H9 (cell line): ENCODE measurements around the gene LST1. TPM values are rescaled to one million over a fixed set of nuclear protein-coding genes. Genes with fewer than 3 reads are reported as not detected.

Experiments
- DNase-seq: peaks from one replicate; pipeline ENCODE4 v3.0.0-alpha.2; 2017
- H2AFZ ChIP-seq: one replicate; pipeline ENCODE4 v1.6.1; 2013; ENCODE audit warnings: mild to moderate bottlenecking, low read length, control low read depth, moderate library complexity
- H2AK5ac ChIP-seq: 2 replicates; pipeline ENCODE4 v1.6.1; 2013; ENCODE audit warnings: low read length, control low read depth, mixed read lengths; ENCODE audit not compliant: insufficient read length
- H2BK120ac ChIP-seq: one replicate; pipeline ENCODE4 v1.6.1; 2013; ENCODE audit warnings: low read depth, mild to moderate bottlenecking, low read length, control low read depth, inconsistent platforms; ENCODE audit not compliant: poor library complexity, severe bottlenecking
- H2BK12ac ChIP-seq: 2 replicates; pipeline ENCODE4 v1.6.1; 2013; ENCODE audit warnings: low read length, control low read depth, mixed read lengths, low read depth; ENCODE audit not compliant: insufficient read length
- H2BK15ac ChIP-seq: 2 replicates; pipeline ENCODE4 v1.6.1; 2013; ENCODE audit warnings: low read depth, low read length, control low read depth
- H2BK20ac ChIP-seq: one replicate; pipeline ENCODE4 v1.6.1; 2013; ENCODE audit warnings: low read depth, mild to moderate bottlenecking, low read length, control low read depth, inconsistent platforms; ENCODE audit not compliant: poor library complexity, severe bottlenecking
- H2BK5ac ChIP-seq: 2 replicates; pipeline ENCODE4 v1.6.1; 2013; ENCODE audit warnings: low read length, control low read depth, mixed read lengths; ENCODE audit not compliant: insufficient read length
- H3K14ac ChIP-seq: 2 replicates; pipeline ENCODE4 v1.6.1; 2013; ENCODE audit warnings: low read length, control low read depth; ENCODE audit not compliant: insufficient read depth
- H3K18ac ChIP-seq: 2 replicates; pipeline ENCODE4 v1.6.1; 2013; ENCODE audit warnings: low read depth, mild to moderate bottlenecking, mixed read lengths, low read length, control low read depth; ENCODE audit not compliant: insufficient read length
- H3K23ac ChIP-seq: 2 replicates; pipeline ENCODE4 v1.6.1; 2013; ENCODE audit warnings: low read length, control low read depth, mixed read lengths, low read depth; ENCODE audit not compliant: insufficient read length
- H3K23me2 ChIP-seq: 2 replicates; pipeline ENCODE4 v1.6.1; 2013; ENCODE audit warnings: low read depth, mild to moderate bottlenecking, mixed read lengths, low read length, control low read depth; ENCODE audit not compliant: insufficient read length, poor library complexity, severe bottlenecking
- H3K27ac ChIP-seq: 2 replicates; pipeline ENCODE4 v1.5.1; 2013; ENCODE audit warnings: low read length, control low read depth, mixed read lengths, low read depth; ENCODE audit not compliant: insufficient read length
- H3K27me3 ChIP-seq: 2 replicates; pipeline ENCODE4 v1.6.1; 2013; ENCODE audit warnings: low read length, control low read depth, inconsistent platforms; ENCODE audit not compliant: insufficient read depth
- H3K4ac ChIP-seq: 2 replicates; pipeline ENCODE4 v1.6.1; 2013; ENCODE audit warnings: low read depth, mild to moderate bottlenecking, control low read depth, inconsistent platforms, low read length, moderate library complexity
- H3K4me1 ChIP-seq: 2 replicates; pipeline ENCODE4 v1.6.1; 2013; ENCODE audit warnings: low read length, control low read depth, inconsistent platforms; ENCODE audit not compliant: insufficient read depth
- H3K4me2 ChIP-seq: 2 replicates; pipeline ENCODE4 v1.6.1; 2013; ENCODE audit warnings: low read length, control low read depth, mixed read lengths; ENCODE audit not compliant: insufficient read length, insufficient read depth
- H3K56ac ChIP-seq: 2 replicates; pipeline ENCODE4 v1.6.1; 2013; ENCODE audit warnings: low read depth, mild to moderate bottlenecking, mixed read lengths, low read length, control low read depth; ENCODE audit not compliant: insufficient read length
- H3K79me1 ChIP-seq: 2 replicates; pipeline ENCODE4 v1.6.1; 2013; ENCODE audit warnings: low read depth, mild to moderate bottlenecking, moderate library complexity, low read length, control low read depth, inconsistent platforms; ENCODE audit not compliant: insufficient read depth, poor library complexity, severe bottlenecking
- H3K79me2 ChIP-seq: 2 replicates; pipeline ENCODE4 v1.6.1; 2013; ENCODE audit warnings: low read length, control low read depth, inconsistent platforms; ENCODE audit not compliant: insufficient read depth
- H3K9ac ChIP-seq: 2 replicates; pipeline ENCODE4 v1.6.1; 2013; ENCODE audit warnings: low read length, control low read depth, mixed read lengths; ENCODE audit not compliant: insufficient read length; ENCODE audit errors: extremely low read depth
- H3K9me3 ChIP-seq: one replicate; pipeline ENCODE4 v1.6.1; 2013; ENCODE audit warnings: low read depth, low read length, inconsistent platforms; ENCODE audit not compliant: control insufficient read depth
- H3T11ph ChIP-seq: one replicate; pipeline ENCODE4 v1.6.1; 2013; ENCODE audit warnings: mild to moderate bottlenecking, low read length, control low read depth, inconsistent platforms
- H4K20me1 ChIP-seq: one replicate; pipeline ENCODE4 v1.6.1; 2013; ENCODE audit not compliant: control insufficient read depth, insufficient read length, insufficient read depth
- H4K5ac ChIP-seq: 2 replicates; pipeline ENCODE4 v1.6.1; 2013; ENCODE audit warnings: low read depth, mild to moderate bottlenecking, mixed read lengths, low read length, control low read depth; ENCODE audit not compliant: insufficient read length
- H4K8ac ChIP-seq: replicated peaks from 2 replicates; pipeline ENCODE4 v1.6.1; 2013; ENCODE audit warnings: low read length, control low read depth, mixed read lengths, low read depth; ENCODE audit not compliant: insufficient read length
- H4K91ac ChIP-seq: 2 replicates; pipeline ENCODE4 v1.6.1; 2013; ENCODE audit warnings: low read depth, mild to moderate bottlenecking, moderate library complexity, mixed read lengths, low read length, control low read depth; ENCODE audit not compliant: insufficient read length
- H3K27ac Mint-ChIP-seq, 3 experiments: 2 replicates in 2 of 3; 3 replicates in 1 of 3; pipeline ENCODE4 v1.8.0; 2020 to 2021; ENCODE audit warnings: mixed read lengths in 3 of 3, mild to moderate bottlenecking in 1 of 3, moderate library complexity in 1 of 3
- H3K27me3 Mint-ChIP-seq: 2 replicates; pipeline ENCODE4 v1.8.0; 2021; ENCODE audit warnings: low read depth, mild to moderate bottlenecking, moderate library complexity, mixed read lengths
- H3K36me3 Mint-ChIP-seq, 3 experiments: 2 replicates in 2 of 3; 3 replicates in 1 of 3; pipeline ENCODE4 v1.8.0; 2020 to 2021; ENCODE audit warnings: low read depth in 3 of 3, mixed read lengths in 3 of 3; ENCODE audit not compliant: insufficient read depth in 1 of 3
- H3K4me1 Mint-ChIP-seq, 2 experiments: 2 replicates each; pipeline ENCODE4 v1.8.0; 2020; ENCODE audit warnings: mixed read lengths in 2 of 2
- H3K4me3 Mint-ChIP-seq, 2 experiments: 2 replicates in 1 of 2; 3 replicates in 1 of 2; pipeline ENCODE4 v1.8.0; 2020 to 2021; ENCODE audit warnings: mild to moderate bottlenecking in 2 of 2, mixed read lengths in 2 of 2, moderate library complexity in 1 of 2
- H3K9me3 Mint-ChIP-seq, 2 experiments: 2 replicates in 1 of 2; 3 replicates in 1 of 2; pipeline ENCODE4 v1.8.0; 2020; ENCODE audit warnings: mild to moderate bottlenecking in 2 of 2, mixed read lengths in 2 of 2, moderate library complexity in 1 of 2
- WGBS: extraction: QIAGEN DNeasy Blood & Tissue Kit; methylation state at CpG from one replicate; pipeline ENCODE4 v1.1.7; 2013; ENCODE audit warnings: missing lambda C conversion rate, low lambda C conversion rate, mixed read lengths; ENCODE audit not compliant: insufficient read length; ENCODE audit errors: extremely low coverage; 5-methylcytosine and 5-hydroxymethylcytosine counted together
- total RNA-seq: library from RNA; stranded (reverse); gene quantifications from 2 replicates; pipeline ENCODE4 v1.2.1, GENCODE V29; 2021
- TF ChIP-seq, protein P1 (sequence below): fragments of 200-600 bp; sonication (generic); conservative IDR thresholded peaks from 3 replicates; pipeline ENCODE4 v1.8.0; 2021; ENCODE audit warnings: antibody characterized with exemption, mild to moderate bottlenecking

Gene LST1
- total RNA-seq, 1 experiment from 2014 or later: not detected

DNA sequence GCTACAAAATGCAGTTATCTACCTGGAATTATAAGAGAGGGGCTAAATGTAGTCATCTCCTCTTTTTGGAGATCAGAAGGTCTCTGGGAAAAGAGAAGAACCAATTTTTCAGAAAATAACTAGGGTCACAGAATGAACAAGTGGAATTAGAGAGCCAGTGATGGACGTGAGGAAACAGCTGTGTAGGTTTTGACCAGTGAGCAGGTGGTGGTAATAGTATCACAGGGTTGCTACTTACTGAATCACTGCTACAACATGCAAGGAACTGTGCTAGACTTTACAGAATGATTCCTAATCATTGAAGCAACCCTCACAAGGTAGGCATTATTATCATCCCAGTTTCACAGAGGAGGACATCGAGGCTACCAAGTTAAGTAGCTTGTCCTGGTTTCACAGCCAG lies 41.4 kb upstream of the LST1 start:
- H3K9me3 ChIP-seq: no peaks in the 10 kb centered on the region
- H2BK12ac ChIP-seq: no peak overlapping the region
- peaks cover 2% of the 10 kb centered on the region; the same call in 1 of the 2 replicates for H3K4me1 ChIP-seq
- H3K18ac ChIP-seq: no peak overlapping the region
- H2BK120ac ChIP-seq: no peak overlapping the region
- H4K91ac ChIP-seq: no peak overlapping the region
- no peak overlapping the region for H2BK5ac ChIP-seq
- no peak overlapping the region for H4K8ac ChIP-seq
- no peaks in the 10 kb centered on the region for H3K27me3 Mint-ChIP-seq
- no peak overlapping the region for H3T11ph ChIP-seq
- no peak overlapping the region for H3K23ac ChIP-seq
- H3K14ac ChIP-seq: no peak overlapping the region
- H2AK5ac ChIP-seq: no peak overlapping the region
- no peaks in the 10 kb centered on the region for H4K20me1 ChIP-seq
- H2BK15ac ChIP-seq: no peak overlapping the region
- peak overlapping the region in 1 of 3 experiments; percentile 1; a peak in 1 of 7 replicates for H3K27ac Mint-ChIP-seq
- peaks cover 3% of the 10 kb centered on the region for H3K79me1 ChIP-seq
- H4K5ac ChIP-seq: no peak overlapping the region
- DNase-seq: no peak
- H3K79me2 ChIP-seq: peaks cover 17% of the 10 kb centered on the region
- peaks cover 29 to 39% of the 10 kb centered on the region in 2 experiments for H3K4me1 Mint-ChIP-seq
- no CpG with 5 or more reads among the region's 2 CpGs for WGBS
- H2BK20ac ChIP-seq: no peak overlapping the region
- H3K4me2 ChIP-seq: no peak overlapping the region
- H3K27me3 ChIP-seq: no peaks in the 10 kb centered on the region
- no peak overlapping the region for H3K56ac ChIP-seq
- H3K4me3 Mint-ChIP-seq: no peak overlapping the region
- no peaks in the 10 kb centered on the region; a peak in 1 of 5 replicates for H3K9me3 Mint-ChIP-seq
- no peak overlapping the region for H3K4ac ChIP-seq
- H3K36me3 Mint-ChIP-seq: peaks cover 23 to 35% (median 34%) of the 10 kb centered on the region in 3 experiments
- peaks cover 5% of the 10 kb centered on the region for H3K23me2 ChIP-seq
- TF ChIP-seq, protein P1, sequence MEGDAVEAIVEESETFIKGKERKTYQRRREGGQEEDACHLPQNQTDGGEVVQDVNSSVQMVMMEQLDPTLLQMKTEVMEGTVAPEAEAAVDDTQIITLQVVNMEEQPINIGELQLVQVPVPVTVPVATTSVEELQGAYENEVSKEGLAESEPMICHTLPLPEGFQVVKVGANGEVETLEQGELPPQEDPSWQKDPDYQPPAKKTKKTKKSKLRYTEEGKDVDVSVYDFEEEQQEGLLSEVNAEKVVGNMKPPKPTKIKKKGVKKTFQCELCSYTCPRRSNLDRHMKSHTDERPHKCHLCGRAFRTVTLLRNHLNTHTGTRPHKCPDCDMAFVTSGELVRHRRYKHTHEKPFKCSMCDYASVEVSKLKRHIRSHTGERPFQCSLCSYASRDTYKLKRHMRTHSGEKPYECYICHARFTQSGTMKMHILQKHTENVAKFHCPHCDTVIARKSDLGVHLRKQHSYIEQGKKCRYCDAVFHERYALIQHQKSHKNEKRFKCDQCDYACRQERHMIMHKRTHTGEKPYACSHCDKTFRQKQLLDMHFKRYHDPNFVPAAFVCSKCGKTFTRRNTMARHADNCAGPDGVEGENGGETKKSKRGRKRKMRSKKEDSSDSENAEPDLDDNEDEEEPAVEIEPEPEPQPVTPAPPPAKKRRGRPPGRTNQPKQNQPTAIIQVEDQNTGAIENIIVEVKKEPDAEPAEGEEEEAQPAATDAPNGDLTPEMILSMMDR: no peak
- H3K9ac ChIP-seq: no peak overlapping the region
- H2AFZ ChIP-seq: no peak overlapping the region
- H3K27ac ChIP-seq: no peak overlapping the region
